Natural killer cell treated with Interleukin-12 subunit alpha and Interleukin-12 subunit beta and Interleukin-15 and Interleukin-18, amount 100 ng/mL, for 72 hours (primary cell): ENCODE data around the gene FBLL1. TPM values are rescaled to one million over a fixed set of nuclear protein-coding genes. Genes with fewer than 3 reads are reported as not detected.
A peak's percentile ranks its signal among the peaks of the same experiment; 100 is the strongest.

Source experiments
- ATAC-seq, 2 donors: fragments of 150-1000 bp; cut with Tn5 transposase in 1 of 2; sonication (Bioruptor Pico), chemical (Tn5 transposase) in 1 of 2; 2 replicates each; pipeline ENCODE4 v1.10.0; 2021
- DNase-seq: peaks from one replicate; pipeline ENCODE4 v3.0.0; 2022; ENCODE audit warnings: low spot score
- H3K27ac Mint-ChIP-seq, 2 donors: 1 replicate in 1 of 2; 2 replicates in 1 of 2; pipeline ENCODE4 v1.8.0; 2022; ENCODE audit warnings: mixed read lengths in 2 of 2, mild to moderate bottlenecking in 1 of 2, moderate library complexity in 1 of 2
- H3K27me3 Mint-ChIP-seq, 2 donors: 1 replicate in 1 of 2; 2 replicates in 1 of 2; pipeline ENCODE4 v1.8.0; 2022; ENCODE audit warnings: mixed read lengths in 2 of 2
- H3K36me3 Mint-ChIP-seq: one replicate; pipeline ENCODE4 v1.8.0; 2022; ENCODE audit warnings: mixed read lengths
- H3K4me1 Mint-ChIP-seq, 2 donors: 1 replicate in 1 of 2; 2 replicates in 1 of 2; pipeline ENCODE4 v1.8.0; 2022; ENCODE audit warnings: low read depth in 2 of 2, mixed read lengths in 2 of 2, mild to moderate bottlenecking in 1 of 2
- H3K4me3 Mint-ChIP-seq: one replicate; pipeline ENCODE4 v1.8.0; 2022; ENCODE audit warnings: mixed read lengths
- H3K9me3 Mint-ChIP-seq: 2 replicates; pipeline ENCODE4 v1.8.0; 2022; ENCODE audit warnings: mixed read lengths
- total RNA-seq, 2 donors: library from RNA; stranded (reverse); gene quantifications; one replicate each; pipeline ENCODE4 v1.2.3, GENCODE V29; 2022

FBLL1 gene
- under 1 TPM; 0.24 to 0.28 TPM for total RNA-seq

GRCh38 chr5:168528521-168529373 lies at the start of gene FBLL1:
Gene FBLL1, plus strand, starts transcription at chr5:168529305. Its CDS starts 200 bp downstream, at chr5:168529505.
- DNase-seq (no peak), ATAC-seq (peak in 1 of 2 donors; percentile 31)
- Mint-ChIP-seq H3K4me3 (peak within 1 kb of the TSS; percentile 68), H3K36me3 (peaks cover 6% of the 10 kb centered on the region), H3K27me3 (peaks cover 20 to 26% of the 10 kb centered on the region in 2 donors), H3K27ac (no peak within 1 kb of the TSS), H3K9me3 (peaks cover 4% of the 10 kb centered on the region), H3K4me1 (peaks cover 6 to 10% of the 10 kb centered on the region in 2 donors)

GRCh38 chr5:168480601-168481000 lies 48.5 kb upstream of the FBLL1 start:
- peaks cover 8 to 12% of the 10 kb centered on the region in 2 donors for H3K4me1 Mint-ChIP-seq
- no peak for ATAC-seq
- H3K27ac Mint-ChIP-seq, result no peak overlapping the region
- no peaks in the 10 kb centered on the region for H3K36me3 Mint-ChIP-seq
- H3K27me3 Mint-ChIP-seq, result peaks cover 10 to 14% of the 10 kb centered on the region in 2 donors
- H3K9me3 Mint-ChIP-seq, result no peaks in the 10 kb centered on the region
- no peak overlapping the region for H3K4me3 Mint-ChIP-seq
- no peak for DNase-seq

DNA sequence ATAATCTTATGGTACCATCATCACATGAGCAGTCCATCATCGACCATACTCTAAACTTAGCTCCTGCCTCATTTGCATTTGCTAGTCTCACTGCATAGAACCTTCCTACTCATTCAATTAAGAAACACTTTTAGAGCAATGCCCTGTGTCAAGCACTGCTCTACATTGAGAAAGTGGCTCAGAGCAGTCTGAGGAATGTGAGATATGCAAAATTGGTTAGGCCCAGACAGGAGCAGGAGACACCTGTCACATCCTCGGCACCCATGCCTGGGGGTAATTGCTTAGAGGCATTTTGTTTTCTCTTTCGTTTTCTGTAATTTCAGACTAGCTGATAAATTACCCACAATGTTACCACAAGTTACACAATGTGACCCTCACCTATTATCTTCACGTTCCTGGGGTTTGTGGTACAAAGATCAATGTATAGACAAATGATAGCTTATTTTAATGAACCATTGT lies 47.7 kb upstream of the FBLL1 start:
- ATAC-seq, result no peak
- DNase-seq, result no peak
- Mint-ChIP-seq H3K4me3 (no peak overlapping the region), H3K27ac (peak overlapping the region in 1 of 2 donors; percentile 53), H3K4me1 (peaks cover 15 to 19% of the 10 kb centered on the region in 2 donors), H3K27me3 (peaks cover 10 to 14% of the 10 kb centered on the region in 2 donors), H3K36me3 (no peaks in the 10 kb centered on the region), H3K9me3 (no peaks in the 10 kb centered on the region)

DNA sequence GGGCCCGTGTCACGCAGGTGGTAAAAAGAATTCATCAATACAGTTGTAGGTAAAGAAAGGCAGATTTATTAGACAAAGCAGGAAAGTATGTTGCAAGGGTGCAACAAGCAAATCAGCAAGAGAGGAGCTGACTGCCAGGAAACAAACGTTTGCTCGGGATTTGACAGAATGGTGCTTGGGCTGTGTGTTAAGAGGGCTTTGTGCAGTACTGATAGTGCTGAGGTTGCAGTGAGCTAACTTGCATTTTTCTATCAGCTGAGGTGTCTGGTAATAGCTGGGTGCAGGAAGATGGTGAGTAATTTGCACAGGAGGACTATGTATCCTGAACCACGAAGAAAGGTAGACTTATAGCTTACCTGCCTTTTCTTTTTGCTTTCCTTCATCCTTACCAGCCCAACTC lies 46.7 kb upstream of the FBLL1 start:
- H3K27ac Mint-ChIP-seq, result no peak overlapping the region
- no peaks in the 10 kb centered on the region for H3K36me3 Mint-ChIP-seq
- no peak overlapping the region for H3K4me3 Mint-ChIP-seq
- no peaks in the 10 kb centered on the region for H3K9me3 Mint-ChIP-seq
- DNase-seq (no peak), ATAC-seq (no peak)
- peaks cover 21 to 23% of the 10 kb centered on the region in 2 donors for H3K4me1 Mint-ChIP-seq
- H3K27me3 Mint-ChIP-seq, result peaks cover 10 to 11% of the 10 kb centered on the region in 2 donors

DNA sequence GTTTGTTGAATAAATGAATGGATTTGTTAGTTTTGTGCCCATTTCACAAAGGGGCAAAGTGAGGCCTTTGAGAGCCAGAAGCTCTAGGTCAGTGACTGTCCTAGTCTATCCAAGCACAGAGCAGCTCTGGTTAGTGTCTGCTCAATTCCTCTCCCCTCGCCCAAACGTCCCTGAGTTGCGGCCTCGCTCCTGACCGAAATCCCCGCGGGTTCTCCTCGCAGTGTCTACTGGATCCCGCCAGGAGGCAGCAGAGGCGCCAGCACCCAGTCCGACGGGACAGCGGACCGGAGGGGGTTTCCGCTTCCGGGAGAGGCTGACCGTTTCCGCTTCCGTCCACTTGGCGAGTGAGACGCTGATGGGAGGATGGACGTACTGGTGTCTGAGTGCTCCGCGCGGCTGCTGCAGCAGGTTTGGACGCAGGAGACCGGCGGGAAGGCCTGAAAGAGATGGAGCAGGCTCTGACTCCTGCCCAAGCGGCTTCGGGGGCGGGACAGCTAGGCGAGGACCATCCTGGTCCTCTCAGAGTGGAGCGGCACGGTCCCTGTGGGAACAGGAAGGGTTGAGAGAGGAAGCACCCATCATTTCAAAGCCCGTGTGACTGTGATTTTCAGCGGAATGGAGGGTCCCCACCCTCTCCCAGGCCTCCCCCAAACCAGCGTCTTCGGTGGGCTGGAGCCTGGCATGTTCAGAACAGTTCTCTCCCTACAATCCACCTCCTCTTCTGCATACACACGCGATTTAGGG lies 42.8 kb upstream of the FBLL1 start, which contains the start of gene RARS1:
Gene RARS1 (plus strand): TSS at position 336 of the 744 bp plus-strand sequence. CDS start 28 bp downstream, at position 364.
- ATAC-seq (peak; percentile 98 to 99), DNase-seq (peak; percentile 93)
- Mint-ChIP-seq H3K27ac (peak within 1 kb of the TSS; percentile 81 to 99), H3K27me3 (peaks cover 0 to 3% of the 10 kb centered on the region in 2 donors), H3K4me1 (peaks cover 30 to 31% of the 10 kb centered on the region in 2 donors), H3K36me3 (peaks cover 9% of the 10 kb centered on the region), H3K4me3 (peak within 1 kb of the TSS; percentile 100), H3K9me3 (no peaks in the 10 kb centered on the region)

GRCh38 chr5:168489059-168489458 lies 40.0 kb upstream of the FBLL1 start:
- Mint-ChIP-seq H3K4me1 (peaks cover 27 to 31% of the 10 kb centered on the region in 2 donors), H3K27ac (no peak overlapping the region), H3K9me3 (no peaks in the 10 kb centered on the region), H3K4me3 (no peak overlapping the region), H3K36me3 (peaks cover 24% of the 10 kb centered on the region), H3K27me3 (peaks cover 0 to 3% of the 10 kb centered on the region in 2 donors)
- ATAC-seq (no peak), DNase-seq (no peak)

GRCh38 chr5:168494057-168494555 lies 35.0 kb upstream of the FBLL1 start:
- peaks cover 37% of the 10 kb centered on the region for H3K36me3 Mint-ChIP-seq
- H3K9me3 Mint-ChIP-seq, result no peaks in the 10 kb centered on the region
- H3K27ac Mint-ChIP-seq, result no peak overlapping the region
- H3K4me3 Mint-ChIP-seq, result no peak overlapping the region
- DNase-seq (no peak), ATAC-seq (no peak)
- no peaks in the 10 kb centered on the region for H3K27me3 Mint-ChIP-seq
- peaks cover 3 to 6% of the 10 kb centered on the region in 2 donors for H3K4me1 Mint-ChIP-seq

- Mint-ChIP-seq H3K4me1 (no peaks in the 10 kb centered on the region), H3K27ac (no peak overlapping the region), H3K27me3 (no peaks in the 10 kb centered on the region), H3K36me3 (peaks cover 27% of the 10 kb centered on the region), H3K4me3 (no peak overlapping the region), H3K9me3 (no peaks in the 10 kb centered on the region)
- DNase-seq, result no peak
- no peak for ATAC-seq
Measured at GRCh38 chr5:168502563-168503237, 26.4 kb upstream of the FBLL1 start.

GRCh38 chr5:168513861-168514428 lies 15.2 kb upstream of the FBLL1 start:
- Mint-ChIP-seq H3K4me1 (no peaks in the 10 kb centered on the region), H3K9me3 (no peaks in the 10 kb centered on the region), H3K4me3 (no peak overlapping the region), H3K36me3 (peaks cover 72% of the 10 kb centered on the region), H3K27me3 (no peaks in the 10 kb centered on the region), H3K27ac (no peak overlapping the region)
- DNase-seq (no peak), ATAC-seq (no peak)

DNA sequence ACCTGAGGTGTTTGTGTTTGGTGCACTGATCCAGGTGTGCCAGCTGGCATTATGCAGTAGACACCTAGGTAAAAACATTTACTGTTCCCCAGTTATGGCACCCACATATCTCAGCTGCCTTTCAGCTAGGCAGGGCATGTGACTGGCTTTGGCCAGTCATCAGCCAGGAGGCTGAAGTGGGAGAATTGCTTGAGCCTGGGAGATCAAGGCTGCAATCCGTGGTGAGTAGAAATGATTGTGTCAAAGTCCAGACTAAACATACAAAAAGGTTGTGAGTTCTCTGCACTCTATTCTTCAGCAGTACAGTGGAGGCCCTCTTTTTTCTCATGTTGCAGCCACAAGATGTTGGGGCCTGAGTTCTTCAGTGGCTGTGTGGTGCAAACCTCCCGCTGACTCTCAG lies 3.2 kb upstream of the FBLL1 start:
- H3K36me3 Mint-ChIP-seq, result peaks cover 6% of the 10 kb centered on the region
- H3K9me3 Mint-ChIP-seq, result peaks cover 4% of the 10 kb centered on the region
- no peak overlapping the region for H3K4me3 Mint-ChIP-seq
- ATAC-seq (no peak), DNase-seq (no peak)
- peaks cover 6 to 10% of the 10 kb centered on the region in 2 donors for H3K4me1 Mint-ChIP-seq
- peaks cover 16 to 25% of the 10 kb centered on the region in 2 donors for H3K27me3 Mint-ChIP-seq
- H3K27ac Mint-ChIP-seq, result no peak overlapping the region

DNA sequence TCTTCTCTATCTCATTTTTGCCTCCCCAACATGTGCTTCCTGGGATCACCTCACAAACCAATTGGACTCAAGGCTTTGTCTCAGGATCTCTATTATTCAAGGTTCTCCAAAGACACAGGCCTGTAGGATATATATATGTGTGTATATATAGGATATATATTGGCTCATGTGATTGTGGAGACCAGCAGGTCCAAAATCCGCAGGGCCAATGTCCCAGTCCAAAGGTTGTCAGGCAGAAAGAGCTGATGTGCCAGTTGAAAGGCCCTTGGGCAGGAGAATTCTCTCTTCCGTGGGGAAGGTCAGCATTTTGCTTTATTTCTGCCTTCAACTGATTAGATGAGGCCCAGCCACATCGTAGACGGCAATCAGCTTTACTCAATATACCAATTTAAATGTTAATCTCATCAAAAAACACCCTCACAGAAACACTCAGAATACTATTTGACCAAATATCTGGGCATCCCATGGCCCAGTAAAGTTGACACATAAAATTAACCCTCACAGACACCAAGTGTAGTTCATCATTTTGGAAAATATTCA lies 1.3 kb upstream of the FBLL1 start:
- Mint-ChIP-seq H3K27ac (no peak overlapping the region), H3K4me1 (peaks cover 6 to 10% of the 10 kb centered on the region in 2 donors), H3K27me3 (peaks cover 19 to 26% of the 10 kb centered on the region in 2 donors), H3K4me3 (no peak overlapping the region), H3K36me3 (peaks cover 6% of the 10 kb centered on the region), H3K9me3 (peaks cover 4% of the 10 kb centered on the region)
- ATAC-seq (no peak), DNase-seq (no peak)

- H3K27me3 Mint-ChIP-seq, result peaks cover 20 to 26% of the 10 kb centered on the region in 2 donors
- peaks cover 6 to 10% of the 10 kb centered on the region in 2 donors for H3K4me1 Mint-ChIP-seq
- peaks cover 6% of the 10 kb centered on the region for H3K36me3 Mint-ChIP-seq
- no peak for DNase-seq
- peak overlapping the region; percentile 68 for H3K4me3 Mint-ChIP-seq
- no peak for ATAC-seq
- peaks cover 4% of the 10 kb centered on the region for H3K9me3 Mint-ChIP-seq
- H3K27ac Mint-ChIP-seq, result no peak overlapping the region
Measured at GRCh38 chr5:168529374-168530234, 499 bp downstream of the FBLL1 start.
